VCaP (cell line): ENCODE measurements around the gene TEX264.
"Not testable (repeated sequence)": the region's sequence is repeated elsewhere in the genome, so short reads cannot be mapped to it uniquely, and the experiment has no call there.

Experiments
- H3K27ac ChIP-seq: fragments of 450-650 bp; 2 replicates; pipeline ENCODE4 v1.5.1; 2017
- TF ChIP-seq, protein P1 (sequence below): fragments of 450-650 bp; conservative IDR thresholded peaks from 2 replicates; pipeline ENCODE4 v1.5.1; 2017; ENCODE audit warnings: mild to moderate bottlenecking, moderate library complexity

The TEX264 gene

DNA sequence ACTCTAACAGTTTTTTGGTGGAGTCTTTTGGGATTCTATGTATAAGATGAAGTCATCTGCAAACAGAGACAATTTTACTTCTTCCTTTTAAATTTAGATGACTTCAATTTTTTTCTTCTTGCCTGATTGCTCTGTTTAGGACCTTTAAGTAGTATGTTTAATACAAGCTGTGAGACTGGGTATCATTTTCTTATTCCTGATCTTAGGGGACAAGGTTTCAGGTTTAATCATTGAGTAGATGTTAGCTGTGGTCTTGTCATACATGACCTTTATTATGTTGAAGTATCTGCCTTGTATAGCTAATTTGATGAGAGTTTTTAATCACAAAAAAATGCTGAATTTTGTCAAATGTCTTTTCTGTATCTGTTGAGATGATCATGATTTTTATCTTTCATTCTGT lies 56.4 kb downstream of the TEX264 start:
- H3K27ac ChIP-seq: no peak overlapping the region
- TF ChIP-seq, protein P1, sequence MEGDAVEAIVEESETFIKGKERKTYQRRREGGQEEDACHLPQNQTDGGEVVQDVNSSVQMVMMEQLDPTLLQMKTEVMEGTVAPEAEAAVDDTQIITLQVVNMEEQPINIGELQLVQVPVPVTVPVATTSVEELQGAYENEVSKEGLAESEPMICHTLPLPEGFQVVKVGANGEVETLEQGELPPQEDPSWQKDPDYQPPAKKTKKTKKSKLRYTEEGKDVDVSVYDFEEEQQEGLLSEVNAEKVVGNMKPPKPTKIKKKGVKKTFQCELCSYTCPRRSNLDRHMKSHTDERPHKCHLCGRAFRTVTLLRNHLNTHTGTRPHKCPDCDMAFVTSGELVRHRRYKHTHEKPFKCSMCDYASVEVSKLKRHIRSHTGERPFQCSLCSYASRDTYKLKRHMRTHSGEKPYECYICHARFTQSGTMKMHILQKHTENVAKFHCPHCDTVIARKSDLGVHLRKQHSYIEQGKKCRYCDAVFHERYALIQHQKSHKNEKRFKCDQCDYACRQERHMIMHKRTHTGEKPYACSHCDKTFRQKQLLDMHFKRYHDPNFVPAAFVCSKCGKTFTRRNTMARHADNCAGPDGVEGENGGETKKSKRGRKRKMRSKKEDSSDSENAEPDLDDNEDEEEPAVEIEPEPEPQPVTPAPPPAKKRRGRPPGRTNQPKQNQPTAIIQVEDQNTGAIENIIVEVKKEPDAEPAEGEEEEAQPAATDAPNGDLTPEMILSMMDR: no peak

DNA sequence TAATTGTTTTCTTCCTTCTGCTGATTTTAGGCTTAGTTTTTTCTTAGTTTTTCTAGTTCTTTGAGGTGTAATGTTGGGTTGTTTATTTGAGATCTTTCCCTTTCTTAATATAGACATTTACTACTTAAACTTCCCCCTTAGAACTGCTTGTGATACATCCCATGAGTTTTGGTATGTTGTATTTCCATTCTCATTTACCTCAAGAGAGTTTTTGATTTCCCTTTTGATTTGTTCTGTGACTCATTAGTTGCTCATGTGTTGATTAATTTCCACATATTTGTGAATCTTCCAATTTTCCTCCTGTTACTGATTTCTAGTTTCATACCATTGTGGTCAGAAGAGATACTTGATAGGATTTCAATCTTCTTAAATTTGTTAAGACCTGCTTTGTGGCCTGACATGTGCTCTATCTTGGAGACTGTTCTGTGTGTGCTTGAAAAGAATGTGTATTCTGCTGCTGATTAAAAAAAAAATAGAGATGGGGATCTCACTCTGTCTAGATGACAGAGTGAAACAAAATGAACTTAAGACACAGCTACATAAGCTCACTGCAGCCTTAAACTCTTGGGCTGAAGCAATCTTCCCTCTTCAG lies 58.1 kb downstream of the TEX264 start:
- H3K27ac ChIP-seq: no peak overlapping the region
- TF ChIP-seq, protein P1: no peak

DNA sequence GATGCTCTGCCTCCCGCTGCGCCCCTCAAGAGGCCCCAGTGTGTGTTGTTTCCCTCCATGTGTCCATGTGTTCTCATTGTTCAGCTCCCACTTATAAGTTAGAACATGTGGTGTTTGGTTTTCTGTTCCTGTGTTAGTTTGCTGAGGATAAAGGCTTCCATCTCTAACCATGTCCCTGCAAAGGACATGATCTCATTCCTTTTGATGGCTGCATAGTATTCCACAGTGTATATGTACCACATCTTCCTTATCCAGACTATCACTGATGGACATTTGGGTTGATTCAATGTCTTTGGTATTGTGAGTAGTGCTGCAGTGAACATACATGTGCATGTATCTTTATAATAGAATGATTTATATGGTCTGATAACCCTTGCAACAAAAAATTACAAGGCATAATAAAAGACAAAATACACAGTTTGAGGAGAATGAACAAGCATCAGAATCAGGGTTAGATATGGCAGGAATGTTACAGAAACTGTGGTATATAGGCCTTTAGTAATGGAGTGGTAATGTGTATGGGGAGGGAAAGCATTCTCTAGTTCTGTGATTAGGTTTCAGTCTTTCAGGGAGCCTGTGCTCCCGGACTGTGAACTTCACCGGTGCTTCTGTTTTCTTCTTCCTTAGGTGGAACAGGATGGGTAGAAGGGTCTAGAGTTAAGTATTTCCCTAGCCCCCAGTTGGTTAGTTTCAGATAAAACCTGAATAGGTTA lies 63.0 kb downstream of the TEX264 start:
- TF ChIP-seq, protein P1: no peak

DNA sequence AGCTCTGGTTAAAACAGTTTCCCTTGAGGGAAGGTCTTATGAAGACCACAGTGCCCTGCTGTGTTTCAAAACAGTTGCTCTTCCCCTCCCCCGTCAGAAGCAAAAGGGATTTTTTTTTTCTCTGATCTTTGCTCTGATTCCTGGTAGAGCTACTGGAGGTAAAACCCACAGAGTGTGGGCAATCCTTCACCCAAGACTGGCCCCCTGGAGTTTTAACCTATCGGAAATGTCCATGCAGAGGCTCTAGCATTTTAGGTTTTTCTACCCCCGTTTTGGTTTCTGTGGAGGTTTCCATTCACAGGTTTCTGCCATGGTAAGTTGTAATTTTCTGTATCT lies 63.5 kb downstream of the TEX264 start:
- H3K27ac ChIP-seq: no peak overlapping the region
- TF ChIP-seq, protein P1: no peak

More for the DNA sequence above, 63.0 kb downstream of the TEX264 start:
- H3K27ac ChIP-seq: no peak overlapping the region

DNA sequence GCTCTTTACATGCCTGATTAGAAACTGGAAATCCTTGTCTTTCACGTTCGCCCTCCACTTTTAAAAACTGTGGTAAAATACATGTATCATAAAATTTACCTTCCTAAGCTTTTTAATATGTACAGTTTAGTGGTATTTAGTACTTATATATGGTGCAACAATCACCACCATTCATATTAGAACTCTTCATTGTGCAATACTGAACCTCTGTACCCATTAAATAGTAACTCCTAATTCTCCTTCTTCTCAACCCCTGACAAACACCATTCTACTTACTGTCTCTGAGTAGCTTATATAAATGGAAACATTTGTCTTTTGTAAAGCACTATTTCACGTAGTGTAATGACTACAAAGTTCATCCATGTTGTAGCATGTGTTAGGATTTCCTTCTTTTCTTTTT lies 64.0 kb downstream of the TEX264 start:
- TF ChIP-seq, protein P1: no peak

DNA sequence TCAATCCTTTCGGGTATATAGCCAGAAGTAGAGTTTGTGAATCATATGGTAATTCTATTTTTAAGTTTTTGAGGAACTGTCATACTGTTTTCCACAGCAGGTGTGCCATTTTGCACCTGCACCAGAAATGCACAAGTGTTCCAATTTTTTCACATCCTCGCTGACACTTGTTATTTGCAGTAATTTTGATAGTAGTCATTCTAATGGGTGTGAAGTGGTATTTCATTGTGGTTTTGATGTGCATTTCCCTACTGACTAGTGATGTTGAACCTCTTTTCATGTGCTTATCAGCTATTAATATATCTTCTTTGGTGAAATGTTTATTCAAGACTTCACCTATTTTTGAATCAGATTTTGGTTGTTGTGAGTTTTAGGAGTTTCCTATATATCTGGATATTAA lies 64.9 kb downstream of the TEX264 start:
- TF ChIP-seq, protein P1: no peak
- H3K27ac ChIP-seq: no peak overlapping the region

More for the DNA sequence above, 64.0 kb downstream of the TEX264 start:
- H3K27ac ChIP-seq: no peak overlapping the region

DNA sequence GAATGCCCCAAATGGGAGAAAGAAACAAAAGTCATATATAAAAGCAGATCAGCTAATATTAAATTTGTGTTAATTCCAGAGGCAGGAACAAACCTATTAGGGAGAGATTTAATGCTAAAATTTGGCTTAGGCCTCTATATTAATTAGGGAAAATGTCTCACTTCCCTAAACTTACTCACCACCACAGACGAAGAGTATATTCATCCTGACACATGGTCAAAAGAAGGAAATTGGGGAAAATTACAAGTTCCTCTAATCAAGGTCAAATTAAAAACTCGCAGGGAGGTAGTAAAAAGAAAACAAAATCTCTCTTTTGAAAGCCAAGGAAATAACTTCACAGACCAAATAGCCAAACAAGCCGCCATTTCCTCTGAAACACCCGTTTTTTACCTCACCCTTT lies 68.1 kb downstream of the TEX264 start:
- no peak overlapping the region for H3K27ac ChIP-seq
- TF ChIP-seq, protein P1: no peak

DNA sequence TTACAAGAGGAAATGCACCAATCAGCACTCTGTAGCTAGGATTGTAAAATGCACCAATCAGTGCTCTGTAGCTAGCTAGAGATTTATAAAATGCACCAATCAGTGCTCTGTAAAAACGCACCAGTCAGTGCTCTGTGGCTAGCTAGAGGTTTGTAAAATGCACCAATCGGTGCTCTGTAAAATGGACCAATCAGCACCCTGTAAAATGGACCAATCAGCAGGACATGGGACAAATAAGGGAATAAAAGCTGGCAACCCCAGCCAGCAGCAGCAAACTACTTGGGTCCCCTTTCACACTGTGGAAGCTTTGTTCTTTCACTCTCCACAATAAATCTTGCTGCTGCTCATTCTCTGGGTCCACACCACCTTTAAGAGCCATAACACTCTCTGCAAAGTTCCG lies 71.3 kb downstream of the TEX264 start:
- H3K27ac ChIP-seq: not testable (repeated sequence)

DNA sequence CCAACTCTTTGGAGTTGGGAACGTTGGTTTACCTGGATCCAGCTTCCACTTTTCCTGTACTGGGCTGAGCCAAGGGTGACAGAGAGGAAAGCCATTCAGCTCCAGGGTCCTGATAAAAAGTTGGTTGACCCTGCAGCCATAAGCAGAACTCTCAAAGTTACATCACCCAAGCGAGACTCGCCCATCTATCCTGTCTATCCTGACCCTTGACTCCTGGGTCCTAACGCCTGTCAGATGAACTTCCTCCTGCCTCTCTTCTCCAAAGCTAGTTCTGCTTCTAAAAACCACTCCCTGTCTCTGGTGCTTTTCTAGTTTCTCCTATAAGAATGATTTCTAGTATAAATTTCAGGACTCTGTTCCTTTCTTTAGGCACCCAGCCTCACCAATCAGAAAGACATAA lies 71.9 kb downstream of the TEX264 start:
- not testable (repeated sequence) for H3K27ac ChIP-seq
